SU-DHL-6 (cell line): Measurements from ENCODE around the gene DNM1.

Source experiments
- H2AFZ ChIP-seq: fragments of 200-600 bp; sonication (generic); 2 replicates; pipeline ENCODE4 v1.6.1; 2014; ENCODE audit warnings: low read depth, mild to moderate bottlenecking, moderate library complexity, mixed read lengths, antibody characterized with exemption, low read length; ENCODE audit not compliant: severe bottlenecking
- H3F3A ChIP-seq: fragments of 200-600 bp; shearing (Covaris generic); 2 replicates; pipeline ENCODE4 v1.6.0; 2016; ENCODE audit warnings: antibody characterized with exemption, mild to moderate bottlenecking; ENCODE audit not compliant: insufficient read depth
- H3K27ac ChIP-seq: fragments of 200-600 bp; sonication (generic); 2 replicates; pipeline ENCODE4 v1.5.1; 2016; ENCODE audit warnings: low read depth, mild to moderate bottlenecking, low read length, moderate library complexity, mixed read lengths
- H3K27me3 ChIP-seq: fragments of 200-600 bp; sonication (generic), shearing (Covaris generic); 2 replicates; pipeline ENCODE4 v1.6.0; 2014; ENCODE audit warnings: mild to moderate bottlenecking, low read length
- H3K36me3 ChIP-seq: fragments of 200-600 bp; sonication (generic); 2 replicates; pipeline ENCODE4 v1.6.1; 2014; ENCODE audit warnings: mild to moderate bottlenecking, low read length, mixed read lengths
- H3K4me2 ChIP-seq: fragments of 300-600, 200-600 bp; shearing (Covaris generic), sonication (generic); 2 replicates; pipeline ENCODE4 v1.6.0; 2014; ENCODE audit warnings: low read length, low read depth, mild to moderate bottlenecking; ENCODE audit not compliant: poor library complexity, severe bottlenecking
- H3K4me3 ChIP-seq: fragments of 200-600 bp; sonication (generic); 2 replicates; pipeline ENCODE4 v1.5.1; 2014; ENCODE audit warnings: antibody characterized with exemption, low read length, mild to moderate bottlenecking, mixed read lengths; ENCODE audit not compliant: insufficient read depth, poor library complexity, severe bottlenecking
- H3K79me2 ChIP-seq: fragments of 200-600 bp; sonication (generic); 2 replicates; pipeline ENCODE4 v1.6.1; 2014; ENCODE audit warnings: mild to moderate bottlenecking, low read length, moderate library complexity; ENCODE audit not compliant: insufficient read depth
- H3K9ac ChIP-seq: fragments of 200-600 bp; sonication (generic); 2 replicates; pipeline ENCODE4 v1.7.0; 2014; ENCODE audit warnings: mild to moderate bottlenecking, low read length
- H3K9me2 ChIP-seq: fragments of 200-600 bp; sonication (generic); replicated peaks from 2 replicates; pipeline ENCODE4 v1.6.1; 2014; ENCODE audit warnings: low read length; ENCODE audit not compliant: insufficient read depth
- H3K9me3 ChIP-seq: fragments of 200-600 bp; sonication (generic); 2 replicates; pipeline ENCODE4 v1.6.1; 2014; ENCODE audit warnings: low read length, mixed read lengths; ENCODE audit not compliant: insufficient read depth
- H4K20me1 ChIP-seq: fragments of 200-600 bp; sonication (generic); 2 replicates; pipeline ENCODE4 v1.6.1; 2014; ENCODE audit warnings: low read depth, mild to moderate bottlenecking, antibody characterized with exemption, low read length, moderate library complexity, mixed read lengths
- CTCF ChIP-seq: fragments of 200-600 bp; sonication (generic); IDR thresholded peaks from one replicate; pipeline ENCODE4 v1.5.1; 2017; ENCODE audit warnings: antibody characterized with exemption, mild to moderate bottlenecking, low read length, moderate library complexity; ENCODE audit not compliant: insufficient read depth, poor library complexity, severe bottlenecking
- EZH2phosphoT487 ChIP-seq: fragments of 200-600 bp; sonication (generic), shearing (Covaris generic); conservative IDR thresholded peaks from 2 replicates; pipeline ENCODE4 v1.6.1; 2018; ENCODE audit warnings: mild to moderate bottlenecking, antibody characterized with exemption, low read length, moderate library complexity, mixed read lengths

Gene DNM1

GRCh38 chr9:128211186-128211980, 8.2 kb downstream of the DNM1 start:
- Histone ChIP-seq H3K4me2 (no peak overlapping the region), H3K9me3 (no peaks in the 10 kb centered on the region), H4K20me1 (no peaks in the 10 kb centered on the region)

GRCh38 chr9:128211981-128212281, 8.8 kb downstream of the DNM1 start:
- Histone ChIP-seq H2AFZ (no peak overlapping the region), H3K9ac (no peak overlapping the region), H3K36me3 (no peaks in the 10 kb centered on the region), H3K27ac (no peak overlapping the region), H3K79me2 (no peaks in the 10 kb centered on the region), H3K4me2 (no peak overlapping the region), H3K27me3 (no peaks in the 10 kb centered on the region), H3F3A (no peaks in the 10 kb centered on the region), H3K9me3 (no peaks in the 10 kb centered on the region), H4K20me1 (no peaks in the 10 kb centered on the region), H3K4me3 (no peak overlapping the region), H3K9me2 (no peaks in the 10 kb centered on the region)
- TF ChIP-seq CTCF (no peak), EZH2phosphoT487 (no peak)

More at GRCh38 chr9:128211186-128211980, 8.2 kb downstream of the DNM1 start:
- H3K79me2 ChIP-seq, result no peaks in the 10 kb centered on the region
- H3K9ac ChIP-seq, result no peak overlapping the region
- TF ChIP-seq EZH2phosphoT487 (no peak), CTCF (no peak)
- H2AFZ ChIP-seq, result no peak overlapping the region
- H3K4me3 ChIP-seq, result no peak overlapping the region
- H3K9me2 ChIP-seq, result no peaks in the 10 kb centered on the region
- H3F3A ChIP-seq, result no peaks in the 10 kb centered on the region
- H3K27me3 ChIP-seq, result no peaks in the 10 kb centered on the region
- H3K27ac ChIP-seq, result no peak overlapping the region
- H3K36me3 ChIP-seq, result no peaks in the 10 kb centered on the region

DNA sequence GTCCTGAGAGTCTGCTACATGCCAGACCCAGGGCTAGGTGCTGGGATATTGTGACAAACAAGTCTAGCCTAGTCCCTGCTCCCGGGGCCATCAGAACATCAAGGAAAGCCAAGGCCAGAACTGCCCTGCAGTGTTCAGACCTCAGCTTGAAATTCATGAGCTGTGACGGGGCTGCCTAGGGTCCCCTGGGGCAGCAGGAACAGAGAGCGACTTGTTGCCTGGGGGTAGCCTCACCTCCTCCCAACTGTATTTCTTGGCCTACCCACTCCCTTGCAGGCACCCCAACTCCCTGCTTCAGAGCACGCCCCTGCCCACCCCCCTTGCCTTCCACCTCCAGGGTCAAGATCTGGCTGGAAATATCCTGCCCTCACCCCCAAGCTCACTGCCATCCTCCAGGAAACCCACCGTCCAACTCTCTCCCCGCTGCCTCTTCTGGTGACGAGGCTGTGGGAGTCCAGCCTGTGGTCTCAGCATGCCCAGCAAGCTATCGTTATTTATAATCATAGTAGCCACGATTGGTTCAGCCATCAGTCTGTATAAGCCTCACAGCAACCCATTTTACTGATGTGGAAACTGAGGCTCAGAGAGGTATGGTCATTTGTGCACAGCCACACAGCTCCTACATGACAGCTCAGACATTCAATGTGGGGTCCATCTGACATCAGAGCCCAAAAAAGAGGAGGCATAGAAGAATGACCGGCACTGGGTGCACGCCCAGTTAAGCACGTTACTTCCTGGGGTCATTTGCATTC, 10.7 kb downstream of the DNM1 start:
- Histone ChIP-seq H4K20me1 (no peaks in the 10 kb centered on the region), H3K27me3 (no peaks in the 10 kb centered on the region), H3K9me3 (no peaks in the 10 kb centered on the region), H3K79me2 (no peaks in the 10 kb centered on the region), H3K36me3 (no peaks in the 10 kb centered on the region), H3K9ac (no peak overlapping the region), H3F3A (no peaks in the 10 kb centered on the region), H3K4me3 (no peak overlapping the region), H2AFZ (no peak overlapping the region), H3K9me2 (no peaks in the 10 kb centered on the region), H3K27ac (no peak overlapping the region), H3K4me2 (no peak overlapping the region)
- no peak for TF ChIP-seq EZH2phosphoT487
- no peak for TF ChIP-seq CTCF
